HG02610 (cell line): ENCODE results near the gene NCOR1.
A peak's percentile ranks its signal among the peaks of the same experiment; 100 is the strongest.

ENCODE experiments used
- ATAC-seq: cut with Tn5 transposase; IDR thresholded peaks from one replicate; pipeline ENCODE4 v1.9.1; 2021; ENCODE audit warnings: mild to moderate bottlenecking, moderate library complexity; ENCODE audit not compliant: unreplicated experiment

The NCOR1 gene

GRCh38 chr17:16037636-16038035, 177.7 kb downstream of the NCOR1 start:
- ATAC-seq, result no peak

DNA sequence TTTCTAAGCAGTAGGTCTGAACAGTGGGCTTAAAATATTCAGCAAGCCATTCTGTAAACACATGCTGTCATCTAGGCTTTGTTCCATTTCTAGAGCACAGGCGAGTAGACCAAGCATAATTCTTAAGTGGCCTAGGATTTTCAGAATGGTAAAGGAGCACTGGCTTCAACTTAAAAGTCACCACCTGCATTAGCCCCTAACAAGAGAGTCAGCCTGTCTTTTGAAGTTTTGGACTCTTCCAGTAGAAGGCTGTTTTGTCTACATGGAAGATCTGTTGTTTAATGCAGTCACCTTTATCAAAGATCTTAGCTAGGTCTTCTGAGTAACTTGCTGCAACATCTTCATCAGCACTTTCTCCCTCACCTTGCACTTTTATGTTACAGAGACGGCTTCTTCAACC, 179.1 kb downstream of the NCOR1 start:
- no peak for ATAC-seq

GRCh38 chr17:16033729-16034349, 181.5 kb downstream of the NCOR1 start:
- ATAC-seq, result no peak

DNA sequence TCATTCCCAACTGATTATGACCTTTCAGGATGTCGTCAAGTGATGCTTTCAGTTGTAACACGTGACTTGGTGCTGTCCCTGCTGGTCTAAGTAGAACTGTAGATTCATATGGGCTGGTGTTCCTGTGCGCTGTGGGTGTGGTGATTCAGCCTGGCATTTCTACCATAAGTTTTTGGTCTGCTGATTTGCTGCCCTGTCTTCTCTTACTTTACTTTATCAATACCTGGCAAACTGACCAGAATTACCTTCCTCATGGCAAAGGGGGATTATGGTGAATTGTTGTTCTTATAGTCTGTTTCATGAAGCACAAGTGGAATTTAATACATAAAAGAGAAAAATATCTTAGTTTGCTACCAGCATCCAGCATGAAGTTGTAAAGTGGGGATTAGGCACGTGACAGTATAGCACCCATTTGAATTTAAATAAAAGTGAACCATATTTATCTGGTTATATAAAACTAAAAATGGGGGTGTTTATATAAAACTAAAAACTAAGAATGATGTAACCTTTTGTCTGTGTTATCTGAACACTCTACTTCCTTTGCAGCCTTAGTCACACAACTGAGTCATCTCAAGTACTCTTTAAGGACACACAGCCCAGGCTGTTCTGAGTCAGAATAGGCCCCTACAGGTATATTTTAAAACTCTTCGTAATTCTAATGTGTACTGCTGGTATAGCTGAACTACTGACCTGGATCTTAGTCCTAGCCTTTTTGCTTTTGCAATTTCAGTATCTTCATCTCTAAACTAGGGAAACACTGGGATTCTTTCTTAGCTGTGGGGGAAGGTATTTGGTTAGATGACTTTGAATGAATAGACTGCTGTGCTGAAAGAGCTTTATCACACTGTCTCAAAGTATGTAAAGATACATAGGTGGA, 187.4 kb downstream of the NCOR1 start:
- ATAC-seq, result peak; percentile 98

DNA sequence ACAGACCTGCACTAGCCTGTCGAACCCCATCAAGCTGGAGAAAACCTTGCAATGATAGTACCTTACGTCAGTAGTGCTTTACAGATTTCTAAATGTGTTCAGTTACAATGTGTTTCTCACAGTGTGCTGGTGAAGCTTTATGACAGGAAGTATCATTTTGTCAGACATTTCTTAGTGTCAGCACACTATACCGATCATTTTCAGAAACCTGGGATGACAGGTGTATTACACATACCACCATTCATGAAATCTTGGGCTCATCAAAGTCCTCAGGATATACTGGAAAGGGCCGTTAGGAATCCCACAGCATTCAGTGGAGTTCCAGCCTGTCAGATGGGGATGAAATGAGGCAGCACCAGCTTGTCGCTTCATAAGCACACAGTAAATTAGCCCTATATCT, 188.4 kb downstream of the NCOR1 start:
- ATAC-seq, result no peak

DNA sequence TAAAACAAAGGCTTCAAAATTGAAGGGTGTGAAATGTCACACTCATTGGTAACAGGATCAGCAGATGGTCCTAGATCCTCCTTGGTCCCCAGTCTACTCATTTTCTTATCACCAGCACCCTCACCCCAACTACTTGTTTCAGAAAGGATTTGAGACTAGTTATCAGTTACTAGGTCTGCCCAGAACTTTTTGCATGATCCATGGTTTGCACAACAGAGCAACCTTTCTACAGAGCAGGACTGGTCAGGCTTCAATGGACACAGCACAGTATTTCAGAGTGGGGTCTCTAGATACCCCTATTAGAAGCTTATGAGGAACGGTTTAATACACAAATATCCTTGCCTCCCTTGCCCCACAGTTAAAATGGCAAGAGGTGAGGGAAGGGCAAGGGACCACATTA, 190.1 kb downstream of the NCOR1 start:
- no peak for ATAC-seq

DNA sequence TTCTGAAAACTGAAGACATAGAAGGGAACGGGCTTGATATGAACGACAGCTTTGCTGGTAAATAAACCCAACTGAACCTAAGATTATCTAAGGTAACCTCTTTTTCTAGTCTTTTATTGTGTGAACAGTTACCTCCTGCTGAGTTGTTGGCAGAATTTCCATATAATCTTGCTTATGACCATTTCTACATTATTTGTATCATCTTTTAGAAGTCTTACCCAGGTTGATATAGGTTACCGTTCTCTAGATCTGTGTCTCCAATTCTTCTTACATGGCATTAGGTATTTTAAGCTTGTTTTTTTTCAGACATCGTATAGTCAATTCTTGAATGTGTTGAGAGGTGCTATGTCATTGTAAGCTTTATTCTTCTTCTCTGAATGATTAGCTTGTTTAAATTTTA, 191.5 kb downstream of the NCOR1 start:
- ATAC-seq, result no peak

- ATAC-seq, result no peak
Observed at GRCh38 chr17:16019347-16019746, 196.0 kb downstream of the NCOR1 start.

- ATAC-seq, result no peak
Observed at GRCh38 chr17:16013943-16014407, 201.4 kb downstream of the NCOR1 start.

DNA sequence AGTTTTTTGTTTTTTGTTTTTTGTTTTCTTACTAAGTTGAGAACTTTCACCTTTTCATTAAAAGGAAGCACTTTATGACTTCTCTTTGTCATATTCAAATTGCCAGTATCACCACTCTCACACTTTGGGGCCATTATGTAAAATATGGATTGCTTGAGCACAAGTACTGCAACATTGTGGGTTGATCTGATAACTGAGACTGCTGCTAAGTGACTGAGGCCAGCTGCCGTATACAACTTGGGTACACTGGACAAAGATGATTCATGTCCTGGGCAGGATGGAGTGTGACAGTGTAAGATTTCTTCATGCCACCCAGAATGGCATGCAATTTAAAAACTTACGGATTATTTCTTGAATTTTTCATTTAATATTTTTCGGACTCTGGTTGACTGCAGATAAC, 207.9 kb downstream of the NCOR1 start:
- ATAC-seq, result no peak

GRCh38 chr17:16005636-16006035, 209.7 kb downstream of the NCOR1 start:
- no peak for ATAC-seq

DNA sequence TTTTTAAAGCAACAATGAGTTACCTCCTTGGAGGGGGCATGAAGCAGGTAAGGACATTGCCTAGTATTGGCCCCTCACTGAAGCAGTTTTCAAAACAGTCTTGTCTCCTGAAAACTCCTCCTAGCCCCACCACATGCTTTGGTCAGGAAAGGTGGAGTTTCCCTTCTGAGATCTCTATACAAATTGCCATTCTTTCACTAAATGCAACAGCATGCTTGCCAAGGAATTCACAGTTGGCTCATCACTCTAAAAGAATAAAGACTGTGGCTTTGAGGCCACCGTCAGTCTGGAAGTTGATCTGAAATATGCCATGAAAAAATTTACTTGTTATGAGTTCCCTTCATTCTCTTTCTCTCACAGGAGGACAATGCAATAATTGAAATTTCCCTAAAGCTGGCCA, 211.5 kb downstream of the NCOR1 start:
- no peak for ATAC-seq

GRCh38 chr17:16002708-16003260, 212.6 kb downstream of the NCOR1 start:
- ATAC-seq, result no peak

DNA sequence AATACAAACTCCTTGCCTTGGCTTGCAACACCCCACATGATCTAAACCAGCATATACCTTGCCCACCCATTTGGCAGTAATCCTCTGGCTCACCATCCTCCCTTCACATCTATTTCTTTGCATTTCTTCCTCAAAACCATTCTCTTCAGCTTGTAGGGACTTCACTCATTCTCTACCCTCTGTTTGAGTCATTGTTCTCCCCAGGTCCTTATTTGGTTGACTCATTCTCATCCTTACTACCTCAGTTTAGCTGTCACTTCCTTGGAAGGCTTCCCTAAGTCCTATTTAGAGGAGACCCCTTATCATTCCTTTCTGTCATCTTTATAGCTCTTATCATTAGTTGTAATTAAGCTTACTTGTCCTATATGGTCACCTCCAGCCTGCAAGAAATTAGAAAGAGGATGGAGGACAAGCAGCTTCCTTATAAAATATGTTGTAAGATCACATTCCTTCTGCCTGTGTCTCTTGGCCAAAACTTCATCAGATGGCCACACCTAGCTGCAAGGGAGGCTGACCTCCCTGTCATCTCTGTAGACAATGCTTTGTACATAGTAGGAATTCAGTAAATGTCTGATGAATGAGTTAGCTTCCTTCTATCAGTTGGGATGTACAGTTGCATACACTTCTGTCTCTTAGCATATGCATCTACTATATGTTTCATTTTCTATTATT, 214.0 kb downstream of the NCOR1 start:
- ATAC-seq, result no peak

- peak; percentile 35 for ATAC-seq
Observed at GRCh38 chr17:15999974-16000827, 215.1 kb downstream of the NCOR1 start.

DNA sequence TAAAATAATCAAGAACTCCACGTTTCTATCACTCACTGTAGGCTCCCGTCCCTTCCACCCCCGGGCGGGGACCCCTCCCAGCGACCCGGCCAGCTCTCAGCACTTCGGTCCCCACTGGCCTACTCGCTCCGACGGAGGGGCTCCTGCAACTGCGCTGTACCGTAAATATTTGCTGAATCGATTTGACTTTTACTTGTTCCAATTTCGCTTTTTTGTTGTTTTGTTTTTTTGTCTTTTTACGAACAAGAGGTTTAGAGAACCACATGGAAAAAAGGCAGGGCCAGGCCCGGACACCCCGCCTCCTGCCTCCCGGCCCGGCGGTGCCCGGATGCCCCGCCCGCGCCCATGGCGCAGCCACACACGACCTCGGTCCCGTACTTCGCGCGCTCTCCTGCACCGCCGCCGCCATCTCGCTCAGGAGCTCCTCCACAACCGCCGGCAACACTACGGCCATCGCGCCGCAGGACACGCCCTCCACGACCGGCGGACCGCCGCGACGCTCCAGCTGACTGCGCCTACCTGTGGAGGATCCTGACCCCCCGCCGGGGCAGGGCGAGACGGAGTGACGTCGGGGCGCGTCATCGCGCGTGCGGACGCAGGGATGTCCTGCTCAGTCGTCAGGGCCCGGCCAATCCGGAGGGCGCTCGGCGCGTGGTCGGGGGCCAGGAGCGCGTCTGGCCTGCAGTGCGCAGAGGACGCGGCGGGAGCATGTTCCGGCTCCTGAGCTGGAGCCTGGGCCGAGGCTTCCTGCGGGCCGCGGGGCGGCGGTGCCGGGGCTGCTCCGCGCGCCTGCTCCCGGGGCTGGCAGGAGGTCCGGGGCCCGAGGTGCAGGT, 216.0 kb downstream of the NCOR1 start, which contains the start of the genes TTC19 and ZSWIM7:
Gene TTC19 (plus strand): TSS at position 684 of the 833 bp plus-strand sequence. CDS start 25 bp downstream, at position 709.
Gene ZSWIM7 (minus strand): TSS at position 564 of the 833 bp plus-strand sequence. CDS start 110 bp downstream, at position 454.
- ATAC-seq, result peak; percentile 95

DNA sequence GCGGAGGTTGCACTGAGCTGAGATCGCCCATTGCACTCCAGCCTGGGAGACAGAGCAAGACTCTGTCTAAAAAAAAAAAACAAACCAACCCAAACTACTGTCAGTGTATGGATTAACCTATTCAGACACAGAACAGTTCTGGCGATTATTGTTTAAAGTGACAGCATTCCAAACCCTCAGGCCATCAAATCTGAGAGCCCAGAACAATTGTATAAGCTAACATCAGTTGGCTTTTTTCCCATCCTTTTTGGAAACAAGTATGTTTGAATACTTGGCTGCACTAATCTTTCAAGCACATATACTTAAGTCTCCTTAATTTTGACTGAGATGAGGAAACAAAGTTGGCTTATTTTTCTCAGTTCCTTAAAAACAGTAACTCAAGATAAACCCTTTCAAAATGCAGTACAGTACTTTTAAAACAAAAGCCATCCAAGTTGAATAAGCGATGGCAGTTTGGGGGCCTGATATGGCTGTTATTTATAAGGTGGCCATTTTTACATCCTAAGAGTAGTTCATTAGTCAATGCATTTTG, 217.2 kb downstream of the NCOR1 start:
- ATAC-seq, result no peak

DNA sequence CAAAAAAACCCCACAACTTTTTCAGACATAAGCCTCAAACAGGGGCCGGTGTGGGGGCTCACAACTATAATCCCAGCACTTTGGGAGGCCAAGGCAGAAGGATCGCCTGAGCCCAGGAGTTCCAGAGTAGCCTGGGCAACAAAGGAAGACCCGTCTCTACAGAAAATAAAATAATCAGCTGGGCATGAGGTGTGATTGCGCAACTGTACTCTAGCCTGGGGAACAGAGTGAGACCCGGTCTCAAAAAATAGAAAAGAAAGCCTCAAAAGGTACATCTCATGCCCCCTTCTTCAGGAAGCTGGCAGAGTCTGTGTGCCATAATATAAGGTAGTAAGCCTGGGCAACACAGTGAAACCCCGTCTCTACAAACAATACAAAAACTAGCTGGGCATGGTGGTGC, 219.0 kb downstream of the NCOR1 start:
- no peak for ATAC-seq
